Bronchial epithelial cell (primary cell): ENCODE measurements around the gene FSTL4. TPM values are rescaled to one million over a fixed set of nuclear protein-coding genes. Genes with fewer than 3 reads are reported as not detected.

Source experiments
- DNase-seq: peaks from one replicate; pipeline ENCODE4 v3.0.0-alpha.2; 2010; ENCODE audit warnings: low read depth
- FAIRE-seq: peaks from 2 replicates; lab custom pipeline; 2011; peaks lifted over from hg19 to GRCh38; lab: Jason Lieb, UNC
- H3K27me3 ChIP-seq: 2 replicates; pipeline ENCODE4 v1.5.1; 2011; ENCODE audit warnings: low read length; ENCODE audit not compliant: control insufficient read depth, insufficient read depth
- H3K36me3 ChIP-seq: 2 replicates; pipeline ENCODE4 v1.5.1; 2011; ENCODE audit warnings: low read length; ENCODE audit not compliant: control insufficient read depth, insufficient read depth
- H3K4me3 ChIP-seq: 2 replicates; pipeline ENCODE4 v1.5.1; 2011; ENCODE audit warnings: mild to moderate bottlenecking, low read depth, low read length, control low read depth
- CTCF ChIP-seq: IDR thresholded peaks from 2 replicates; pipeline ENCODE4 v1.5.1; 2011; ENCODE audit warnings: mild to moderate bottlenecking, moderate library complexity, low read length, control low read depth, inconsistent platforms; ENCODE audit not compliant: insufficient read depth, severe bottlenecking
- total RNA-seq: library from RNA; depleted of rRNA; stranded (reverse); fragments of >200 nt; gene quantifications from 2 replicates; pipeline ENCODE4 v1.2.1, GENCODE V29; 2014

The FSTL4 gene
- total RNA-seq, 1 donor from 2014 or later: not detected

GRCh38 chr5:133376986-133377385 lies 235.4 kb downstream of the FSTL4 start:
- H3K36me3 ChIP-seq: no peaks in the 10 kb centered on the region
- H3K27me3 ChIP-seq: no peaks in the 10 kb centered on the region
- DNase-seq: peak; percentile 30
- FAIRE-seq: peak; percentile 89
- H3K4me3 ChIP-seq: no peak overlapping the region
- no peak for TF ChIP-seq CTCF

GRCh38 chr5:133373121-133373870 lies 239.0 kb downstream of the FSTL4 start:
- DNase-seq (peak; percentile 98), FAIRE-seq (peak; percentile 88)
- TF ChIP-seq CTCF: peak; percentile 18
- no peaks in the 10 kb centered on the region for H3K27me3 ChIP-seq
- H3K36me3 ChIP-seq: no peaks in the 10 kb centered on the region
- H3K4me3 ChIP-seq: no peak overlapping the region

- Histone ChIP-seq H3K27me3 (no peaks in the 10 kb centered on the region), H3K4me3 (no peak overlapping the region), H3K36me3 (no peaks in the 10 kb centered on the region)
- FAIRE-seq (no peak), DNase-seq (peak; percentile 7)
- no peak for TF ChIP-seq CTCF
These were observed 239.9 kb downstream of the FSTL4 start for GRCh38 chr5:133372293-133372937.

- no peaks in the 10 kb centered on the region for H3K27me3 ChIP-seq
- no peak for TF ChIP-seq CTCF
- no peak for FAIRE-seq
- DNase-seq: peak; percentile 74
- no peaks in the 10 kb centered on the region for H3K36me3 ChIP-seq
- H3K4me3 ChIP-seq: no peak overlapping the region
These were observed 240.8 kb downstream of the FSTL4 start for GRCh38 chr5:133371371-133372155.

GRCh38 chr5:133370904-133371303 lies 241.4 kb downstream of the FSTL4 start:
- Histone ChIP-seq H3K27me3 (no peaks in the 10 kb centered on the region), H3K4me3 (no peak overlapping the region), H3K36me3 (no peaks in the 10 kb centered on the region)
- TF ChIP-seq CTCF: no peak
- DNase-seq (no peak), FAIRE-seq (no peak)
